Neural cell (in vitro differentiated cells): ENCODE measurements around the gene DNM2. TPM values are rescaled to one million over a fixed set of nuclear protein-coding genes. Genes with fewer than 3 reads are reported as not detected.

ENCODE experiments used
- H2AFZ ChIP-seq: fragments of 200-600, 300-800 bp; sonication (generic), shearing (Covaris generic); 2 replicates; pipeline ENCODE4 v1.6.0; 2014; ENCODE audit warnings: low read depth, mild to moderate bottlenecking, antibody characterized with exemption, low read length, moderate library complexity
- H3F3A ChIP-seq: fragments of 200-600 bp; shearing (Covaris generic); 2 replicates; pipeline ENCODE4 v1.6.1; 2016; ENCODE audit warnings: mild to moderate bottlenecking, moderate library complexity, mixed read lengths, antibody characterized with exemption, low read length; ENCODE audit not compliant: insufficient read depth, poor library complexity, severe bottlenecking
- H3K27ac ChIP-seq: fragments of 200-600, 300-800 bp; sonication (generic), shearing (Covaris generic); 2 replicates; pipeline ENCODE4 v1.5.1; 2014; ENCODE audit warnings: mild to moderate bottlenecking, low read length, moderate library complexity
- H3K27me3 ChIP-seq: fragments of 300-800, 200-600 bp; sonication (generic), shearing (Covaris generic); 2 replicates; pipeline ENCODE4 v1.6.0; 2014; ENCODE audit warnings: mild to moderate bottlenecking, low read depth, low read length, moderate library complexity; ENCODE audit not compliant: insufficient read depth
- H3K36me3 ChIP-seq: fragments of 300-800, 200-600 bp; sonication (generic), shearing (Covaris generic); 2 replicates; pipeline ENCODE4 v1.5.1; 2014; ENCODE audit warnings: mild to moderate bottlenecking, antibody characterized with exemption, low read length, moderate library complexity; ENCODE audit not compliant: insufficient read depth
- H3K4me2 ChIP-seq: fragments of 300-800, 200-600 bp; sonication (generic), shearing (Covaris generic); 2 replicates; pipeline ENCODE4 v1.6.0; 2014; ENCODE audit warnings: mild to moderate bottlenecking, low read length
- H3K4me3 ChIP-seq: fragments of 300-800, 200-600 bp; sonication (generic), shearing (Covaris generic); 2 replicates; pipeline ENCODE4 v1.5.1; 2014; ENCODE audit warnings: mild to moderate bottlenecking, low read length, moderate library complexity
- H3K79me2 ChIP-seq: fragments of 200-600 bp; shearing (Covaris generic); replicated peaks from 2 replicates; pipeline ENCODE4 v1.6.0; 2014; ENCODE audit warnings: mild to moderate bottlenecking, low read length, moderate library complexity; ENCODE audit not compliant: insufficient read depth
- H3K9ac ChIP-seq: fragments of 300-800, 200-600 bp; sonication (generic), shearing (Covaris generic); 2 replicates; pipeline ENCODE4 v1.6.1; 2016; ENCODE audit warnings: mild to moderate bottlenecking, low read length, mixed read lengths
- H3K9me2 ChIP-seq: fragments of 200-600 bp; shearing (Covaris generic); 2 replicates; pipeline ENCODE4 v1.6.1; 2016; ENCODE audit warnings: mild to moderate bottlenecking, low read length, mixed read lengths; ENCODE audit not compliant: insufficient read depth
- H3K9me3 ChIP-seq: fragments of 200-600, 300-800 bp; sonication (generic), shearing (Covaris generic); 2 replicates; pipeline ENCODE4 v1.6.1; 2016; ENCODE audit warnings: mild to moderate bottlenecking, mixed run types, low read length, moderate library complexity, mixed read lengths
- H4K20me1 ChIP-seq: fragments of 200-600 bp; shearing (Covaris generic); 2 replicates; pipeline ENCODE4 v1.6.1; 2016; ENCODE audit warnings: mild to moderate bottlenecking, mixed run types; ENCODE audit not compliant: insufficient read depth
- EP300 ChIP-seq: fragments of 450-650 bp; conservative IDR thresholded peaks from 2 replicates; pipeline ENCODE4 v1.6.1; 2014; ENCODE audit warnings: antibody characterized with exemption, mild to moderate bottlenecking, moderate library complexity; ENCODE audit not compliant: poor library complexity, severe bottlenecking
- EZH2 ChIP-seq: fragments of 200-600, 300-800 bp; shearing (Covaris generic), sonication (generic); IDR thresholded peaks from 2 replicates; pipeline ENCODE4 v1.6.1; 2014; ENCODE audit warnings: antibody characterized with exemption, low read length, borderline replicate concordance, mild to moderate bottlenecking; ENCODE audit not compliant: insufficient read depth, poor library complexity, severe bottlenecking
- MXI1 ChIP-seq: fragments of 450-650 bp; conservative IDR thresholded peaks from 2 replicates; pipeline ENCODE4 v1.6.1; 2014; ENCODE audit warnings: antibody characterized with exemption, mild to moderate bottlenecking; ENCODE audit not compliant: poor library complexity, severe bottlenecking
- POLR2AphosphoS5 ChIP-seq: IDR thresholded peaks from 2 replicates; pipeline ENCODE4 v1.6.1; 2012
- RAD21 ChIP-seq: fragments of 450-650 bp; conservative IDR thresholded peaks from 2 replicates; pipeline ENCODE4 v1.6.1; 2014; ENCODE audit warnings: antibody characterized with exemption, mild to moderate bottlenecking, moderate library complexity
- SMC3 ChIP-seq: fragments of 450-650 bp; conservative IDR thresholded peaks from 2 replicates; pipeline ENCODE4 v1.6.1; 2014; ENCODE audit warnings: antibody characterized with exemption, mild to moderate bottlenecking, moderate library complexity; ENCODE audit not compliant: poor library complexity
- TAF1 ChIP-seq: IDR thresholded peaks from 2 replicates; pipeline ENCODE4 v1.6.1; 2012; ENCODE audit warnings: low read depth
- polyA plus RNA-seq: library from polyadenylated mRNA; depleted of rRNA; stranded (reverse); fragments of >200 nt; gene quantifications from 2 replicates; pipeline ENCODE4 v1.2.3, GENCODE V29; 2014
- TF ChIP-seq, protein P1 (sequence below): fragments of 450-650 bp; IDR thresholded peaks from 2 replicates; pipeline ENCODE4 v1.5.1; 2014; ENCODE audit warnings: antibody characterized with exemption, mild to moderate bottlenecking, moderate library complexity; ENCODE audit not compliant: poor library complexity, severe bottlenecking
- TF ChIP-seq, protein P2 (sequence below): IDR thresholded peaks from 2 replicates; pipeline ENCODE4 v1.6.1; 2012; ENCODE audit warnings: borderline replicate concordance

DNM2 gene
- polyA plus RNA-seq, 1 donor from 2014 or later = 31.4 TPM

DNA sequence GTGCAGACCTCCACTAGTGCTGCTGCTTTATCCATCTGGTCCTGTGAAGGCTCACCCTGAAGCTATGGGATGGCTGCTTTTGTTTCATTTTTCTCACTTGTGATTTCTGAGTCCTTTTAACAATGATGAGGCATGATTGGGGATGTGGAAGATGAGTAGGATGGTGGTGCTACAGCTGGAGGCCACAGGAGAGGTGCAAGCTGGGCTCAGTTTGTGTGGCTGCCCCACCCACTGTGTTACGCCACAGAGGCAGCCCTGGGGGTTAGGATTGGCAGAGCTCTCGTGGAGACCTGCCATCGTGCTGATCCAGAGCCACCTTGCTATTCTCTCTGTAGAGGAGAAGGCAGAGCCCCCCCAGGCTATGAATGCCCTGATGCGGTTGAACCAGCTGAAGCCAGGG lies 36.2 kb upstream of the DNM2 start:
- TF ChIP-seq EP300 = no peak
- TF ChIP-seq, protein P1, sequence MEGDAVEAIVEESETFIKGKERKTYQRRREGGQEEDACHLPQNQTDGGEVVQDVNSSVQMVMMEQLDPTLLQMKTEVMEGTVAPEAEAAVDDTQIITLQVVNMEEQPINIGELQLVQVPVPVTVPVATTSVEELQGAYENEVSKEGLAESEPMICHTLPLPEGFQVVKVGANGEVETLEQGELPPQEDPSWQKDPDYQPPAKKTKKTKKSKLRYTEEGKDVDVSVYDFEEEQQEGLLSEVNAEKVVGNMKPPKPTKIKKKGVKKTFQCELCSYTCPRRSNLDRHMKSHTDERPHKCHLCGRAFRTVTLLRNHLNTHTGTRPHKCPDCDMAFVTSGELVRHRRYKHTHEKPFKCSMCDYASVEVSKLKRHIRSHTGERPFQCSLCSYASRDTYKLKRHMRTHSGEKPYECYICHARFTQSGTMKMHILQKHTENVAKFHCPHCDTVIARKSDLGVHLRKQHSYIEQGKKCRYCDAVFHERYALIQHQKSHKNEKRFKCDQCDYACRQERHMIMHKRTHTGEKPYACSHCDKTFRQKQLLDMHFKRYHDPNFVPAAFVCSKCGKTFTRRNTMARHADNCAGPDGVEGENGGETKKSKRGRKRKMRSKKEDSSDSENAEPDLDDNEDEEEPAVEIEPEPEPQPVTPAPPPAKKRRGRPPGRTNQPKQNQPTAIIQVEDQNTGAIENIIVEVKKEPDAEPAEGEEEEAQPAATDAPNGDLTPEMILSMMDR = no peak
- TF ChIP-seq TAF1 = no peak
- no peak for TF ChIP-seq POLR2AphosphoS5
- TF ChIP-seq RAD21 = no peak
- TF ChIP-seq, protein P2, sequence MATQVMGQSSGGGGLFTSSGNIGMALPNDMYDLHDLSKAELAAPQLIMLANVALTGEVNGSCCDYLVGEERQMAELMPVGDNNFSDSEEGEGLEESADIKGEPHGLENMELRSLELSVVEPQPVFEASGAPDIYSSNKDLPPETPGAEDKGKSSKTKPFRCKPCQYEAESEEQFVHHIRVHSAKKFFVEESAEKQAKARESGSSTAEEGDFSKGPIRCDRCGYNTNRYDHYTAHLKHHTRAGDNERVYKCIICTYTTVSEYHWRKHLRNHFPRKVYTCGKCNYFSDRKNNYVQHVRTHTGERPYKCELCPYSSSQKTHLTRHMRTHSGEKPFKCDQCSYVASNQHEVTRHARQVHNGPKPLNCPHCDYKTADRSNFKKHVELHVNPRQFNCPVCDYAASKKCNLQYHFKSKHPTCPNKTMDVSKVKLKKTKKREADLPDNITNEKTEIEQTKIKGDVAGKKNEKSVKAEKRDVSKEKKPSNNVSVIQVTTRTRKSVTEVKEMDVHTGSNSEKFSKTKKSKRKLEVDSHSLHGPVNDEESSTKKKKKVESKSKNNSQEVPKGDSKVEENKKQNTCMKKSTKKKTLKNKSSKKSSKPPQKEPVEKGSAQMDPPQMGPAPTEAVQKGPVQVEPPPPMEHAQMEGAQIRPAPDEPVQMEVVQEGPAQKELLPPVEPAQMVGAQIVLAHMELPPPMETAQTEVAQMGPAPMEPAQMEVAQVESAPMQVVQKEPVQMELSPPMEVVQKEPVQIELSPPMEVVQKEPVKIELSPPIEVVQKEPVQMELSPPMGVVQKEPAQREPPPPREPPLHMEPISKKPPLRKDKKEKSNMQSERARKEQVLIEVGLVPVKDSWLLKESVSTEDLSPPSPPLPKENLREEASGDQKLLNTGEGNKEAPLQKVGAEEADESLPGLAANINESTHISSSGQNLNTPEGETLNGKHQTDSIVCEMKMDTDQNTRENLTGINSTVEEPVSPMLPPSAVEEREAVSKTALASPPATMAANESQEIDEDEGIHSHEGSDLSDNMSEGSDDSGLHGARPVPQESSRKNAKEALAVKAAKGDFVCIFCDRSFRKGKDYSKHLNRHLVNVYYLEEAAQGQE = no peak
- no peak for TF ChIP-seq SMC3
- no peak for TF ChIP-seq EZH2
- Histone ChIP-seq H3K9me3 (no peaks in the 10 kb centered on the region), H3K9ac (no peak overlapping the region), H3K79me2 (peaks cover 13% of the 10 kb centered on the region), H3F3A (no peaks in the 10 kb centered on the region), H3K9me2 (no peaks in the 10 kb centered on the region), H3K36me3 (no peaks in the 10 kb centered on the region), H3K27ac (no peak overlapping the region), H3K4me3 (no peak overlapping the region), H4K20me1 (peaks cover 17% of the 10 kb centered on the region), H3K27me3 (no peaks in the 10 kb centered on the region), H2AFZ (no peak overlapping the region), H3K4me2 (no peak overlapping the region)

DNA sequence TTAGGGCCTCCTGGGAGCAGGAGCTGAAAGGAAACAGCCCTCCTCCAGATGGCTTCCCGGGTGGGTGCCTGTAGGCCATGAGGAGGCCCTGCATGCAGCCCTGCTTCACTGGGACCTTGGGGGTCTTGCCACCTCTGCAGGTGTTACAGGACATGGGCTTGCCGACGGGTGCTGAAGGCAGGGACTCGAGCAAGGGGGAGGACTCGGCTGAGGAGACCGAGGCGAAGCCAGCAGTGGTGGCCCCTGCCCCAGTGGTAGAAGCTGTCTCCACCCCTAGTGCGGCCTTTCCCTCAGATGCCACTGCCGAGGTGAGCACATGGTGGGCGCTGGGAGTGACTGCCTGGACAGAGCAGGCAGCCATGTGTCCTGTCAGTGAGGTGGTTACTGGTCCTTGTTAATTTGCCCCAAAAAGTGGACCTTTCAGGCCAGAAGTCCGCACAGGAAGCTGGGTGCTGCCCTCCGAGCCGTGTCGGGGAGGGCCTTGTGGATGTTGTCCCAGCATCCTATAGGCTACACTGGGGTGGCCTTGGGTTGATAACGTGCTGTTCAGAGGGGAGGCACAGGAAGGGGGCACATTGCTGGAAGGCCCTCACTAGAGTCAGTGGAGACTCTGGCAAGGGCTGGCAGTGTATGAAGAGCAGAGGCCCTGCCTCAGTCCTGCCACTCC lies 35.3 kb upstream of the DNM2 start:
- Histone ChIP-seq H3K27ac (no peak overlapping the region), H3K9ac (no peak overlapping the region), H3K27me3 (no peaks in the 10 kb centered on the region), H3K9me2 (no peaks in the 10 kb centered on the region), H2AFZ (no peak overlapping the region), H3F3A (no peaks in the 10 kb centered on the region), H4K20me1 (peaks cover 17% of the 10 kb centered on the region), H3K79me2 (peaks cover 13% of the 10 kb centered on the region), H3K4me2 (no peak overlapping the region), H3K4me3 (no peak overlapping the region), H3K9me3 (no peaks in the 10 kb centered on the region), H3K36me3 (no peaks in the 10 kb centered on the region)
- peak; percentile 9 for TF ChIP-seq POLR2AphosphoS5
- TF ChIP-seq RAD21 = no peak
- TF ChIP-seq TAF1 = no peak
- no peak for TF ChIP-seq MXI1
- no peak for TF ChIP-seq SMC3
